Stimulated activated naive B cell treated with anti-CD40 and anti-IgM and Interleukin-4, amounts not matched to agents 10 μg/mL and 1 μg/mL and 100 μg/mL, for 72 hours (primary cell): ENCODE data around the gene PHACTR4.
"Not testable (repeated sequence)": the region's sequence is repeated elsewhere in the genome, so short reads cannot be mapped to it uniquely, and the experiment has no call there.

Source experiments
- ATAC-seq, 2 donors: fragments of 150-1000 bp; cut with Tn5 transposase; replicated peaks; 2 replicates each; pipeline ENCODE4 v1.10.0; 2021; ENCODE audit warnings: moderate library complexity in 1 of 2
- DNase-seq: peaks from one replicate; pipeline ENCODE4 v3.0.0; 2021
- H3K27ac Mint-ChIP-seq: one replicate; pipeline ENCODE4 v1.8.0; 2022; ENCODE audit warnings: mild to moderate bottlenecking, mixed read lengths
- H3K27me3 Mint-ChIP-seq, 2 donors: one replicate each; pipeline ENCODE4 v1.8.0; 2022; ENCODE audit warnings: mixed read lengths in 2 of 2
- H3K36me3 Mint-ChIP-seq, 2 donors: one replicate each; pipeline ENCODE4 v1.8.0; 2022; ENCODE audit warnings: mixed read lengths in 2 of 2, mild to moderate bottlenecking in 1 of 2
- H3K4me1 Mint-ChIP-seq, 2 donors: one replicate each; pipeline ENCODE4 v1.8.0; 2022; ENCODE audit warnings: mixed read lengths in 2 of 2, mild to moderate bottlenecking in 1 of 2
- H3K4me3 Mint-ChIP-seq, 2 donors: one replicate each; pipeline ENCODE4 v1.8.0; 2022; ENCODE audit warnings: mild to moderate bottlenecking in 2 of 2, mixed read lengths in 2 of 2, moderate library complexity in 1 of 2
- H3K9me3 Mint-ChIP-seq, 2 donors: one replicate each; pipeline ENCODE4 v1.8.0; 2022; ENCODE audit warnings: mixed read lengths in 2 of 2, mild to moderate bottlenecking in 1 of 2

The PHACTR4 gene

GRCh38 chr1:28383785-28384184 is 14.2 kb downstream of the PHACTR4 start:
- DNase-seq, H3K27ac Mint-ChIP-seq, H3K27me3 Mint-ChIP-seq, H3K9me3 Mint-ChIP-seq, ATAC-seq, H3K4me3 Mint-ChIP-seq: not testable (repeated sequence)
- Mint-ChIP-seq H3K4me1 (peaks cover 19 to 62% of the 10 kb centered on the region in 2 donors), H3K36me3 (peaks cover 22 to 27% of the 10 kb centered on the region in 2 donors)

GRCh38 chr1:28392027-28392652 is 22.6 kb downstream of the PHACTR4 start:
- Mint-ChIP-seq H3K4me1 (peaks cover 0 to 19% of the 10 kb centered on the region in 2 donors), H3K27me3 (no peaks in the 10 kb centered on the region), H3K4me3 (no peak overlapping the region), H3K27ac (no peak overlapping the region), H3K9me3 (no peaks in the 10 kb centered on the region), H3K36me3 (peaks cover 5 to 6% of the 10 kb centered on the region in 2 donors)
- ATAC-seq (no peak), DNase-seq (no peak)

- Mint-ChIP-seq H3K27ac (peak overlapping the region; percentile 37), H3K4me1 (peaks cover 0 to 12% of the 10 kb centered on the region in 2 donors), H3K36me3 (peaks cover 0 to 6% of the 10 kb centered on the region in 2 donors), H3K4me3 (no peak overlapping the region), H3K27me3 (no peaks in the 10 kb centered on the region), H3K9me3 (no peaks in the 10 kb centered on the region)
- DNase-seq (no peak), ATAC-seq (no peak)
Measured at GRCh38 chr1:28394136-28394535, 24.6 kb downstream of the PHACTR4 start.

DNA sequence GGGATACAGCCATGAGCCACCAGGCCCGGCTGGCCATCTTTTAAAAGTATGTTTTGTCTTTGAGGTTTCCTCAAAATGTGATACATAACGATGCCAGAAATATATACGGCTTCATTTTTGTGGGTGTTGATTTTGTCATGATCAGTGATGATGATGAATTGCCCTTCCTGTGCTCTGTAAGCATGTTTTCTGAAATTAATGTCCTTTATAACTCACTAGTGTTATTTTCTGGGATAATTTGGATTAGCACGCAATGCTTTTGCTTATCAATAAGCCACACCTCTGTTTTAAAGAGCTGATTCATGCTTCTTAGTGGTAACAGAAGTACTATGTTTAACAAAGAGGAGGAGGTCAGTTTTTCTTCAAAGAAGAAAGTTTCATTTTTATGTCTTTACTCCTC is 25.6 kb downstream of the PHACTR4 start:
- H3K4me1 Mint-ChIP-seq = peaks cover 4 to 11% of the 10 kb centered on the region in 2 donors
- no peaks in the 10 kb centered on the region for H3K9me3 Mint-ChIP-seq
- ATAC-seq (no peak), DNase-seq (no peak)
- peak overlapping the region; percentile 47 for H3K27ac Mint-ChIP-seq
- H3K4me3 Mint-ChIP-seq = no peak overlapping the region
- peaks cover 0 to 6% of the 10 kb centered on the region in 2 donors for H3K36me3 Mint-ChIP-seq
- no peaks in the 10 kb centered on the region for H3K27me3 Mint-ChIP-seq

DNA sequence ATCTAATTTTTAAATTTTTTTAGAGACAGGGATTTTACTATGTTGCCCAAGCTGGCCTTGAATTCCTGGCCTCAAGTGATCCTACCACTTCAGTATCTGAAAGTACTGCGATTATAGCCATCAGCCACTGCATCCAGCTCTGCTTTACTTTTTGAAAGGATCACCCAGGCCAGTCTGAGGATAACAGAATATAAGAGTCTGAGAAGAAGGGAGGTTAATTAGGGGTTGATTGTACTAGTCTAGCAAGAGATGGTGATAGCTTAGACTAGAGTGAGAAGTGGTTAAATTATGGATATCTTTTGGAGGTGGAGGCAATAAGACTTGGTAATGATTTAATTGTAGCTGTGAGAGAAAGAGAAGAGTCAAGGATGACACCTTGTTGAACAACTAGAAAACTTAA is 32.2 kb downstream of the PHACTR4 start:
- DNase-seq = no peak
- Mint-ChIP-seq H3K27ac (no peak overlapping the region), H3K9me3 (no peaks in the 10 kb centered on the region), H3K4me3 (no peak overlapping the region), H3K4me1 (peaks cover 8% of the 10 kb centered on the region in 2 donors), H3K27me3 (no peaks in the 10 kb centered on the region), H3K36me3 (no peaks in the 10 kb centered on the region)
- ATAC-seq = no peak

DNA sequence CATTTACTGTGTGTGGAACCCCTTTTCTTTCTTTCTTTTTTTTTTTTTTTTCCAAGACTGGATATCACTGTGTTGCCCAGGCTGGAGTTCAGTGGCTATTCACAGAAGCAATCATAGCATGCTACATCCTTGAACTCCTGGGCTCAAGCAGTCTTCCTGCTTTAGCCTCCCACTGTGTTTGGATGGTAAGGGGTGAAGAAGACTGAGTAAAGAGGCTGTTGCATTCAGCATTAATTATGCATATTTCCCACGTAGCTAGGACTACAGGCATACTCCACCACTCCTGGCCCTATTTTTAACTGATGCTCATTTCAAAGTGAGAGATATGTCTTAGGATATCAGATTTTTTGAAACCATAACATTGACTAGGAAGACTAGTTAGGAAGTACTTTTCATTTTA is 39.5 kb downstream of the PHACTR4 start:
- H3K27ac Mint-ChIP-seq = no peak overlapping the region
- H3K36me3 Mint-ChIP-seq = peaks cover 2 to 3% of the 10 kb centered on the region in 2 donors
- ATAC-seq (no peak), DNase-seq (no peak)
- no peaks in the 10 kb centered on the region for H3K27me3 Mint-ChIP-seq
- no peaks in the 10 kb centered on the region for H3K9me3 Mint-ChIP-seq
- peaks cover 3 to 10% of the 10 kb centered on the region in 2 donors for H3K4me1 Mint-ChIP-seq
- H3K4me3 Mint-ChIP-seq = no peak overlapping the region

DNA sequence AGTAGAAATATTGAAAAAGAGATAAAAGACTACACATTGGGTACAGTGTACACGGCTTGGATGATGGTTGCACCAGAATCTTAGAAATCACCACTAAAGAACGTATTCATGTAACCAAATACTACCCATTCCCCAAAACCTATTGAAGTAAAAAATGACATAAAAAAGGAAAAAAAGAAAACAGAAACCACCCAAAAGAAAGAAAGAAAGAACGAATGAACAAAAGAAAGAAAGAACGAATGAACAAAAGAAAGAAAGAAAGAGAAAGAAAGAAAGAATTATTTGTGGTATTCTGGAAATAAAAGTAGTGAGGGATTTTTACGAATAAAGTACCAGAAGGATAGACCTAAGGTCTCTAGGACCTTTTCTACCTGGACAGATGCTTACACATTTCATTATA is 42.1 kb downstream of the PHACTR4 start:
- peaks cover 8 to 21% of the 10 kb centered on the region in 2 donors for H3K4me1 Mint-ChIP-seq
- no peak for DNase-seq
- H3K9me3 Mint-ChIP-seq = no peaks in the 10 kb centered on the region
- no peak overlapping the region for H3K4me3 Mint-ChIP-seq
- no peak for ATAC-seq
- no peak overlapping the region for H3K27ac Mint-ChIP-seq
- no peaks in the 10 kb centered on the region for H3K27me3 Mint-ChIP-seq
- peaks cover 2 to 3% of the 10 kb centered on the region in 2 donors for H3K36me3 Mint-ChIP-seq

- peaks cover 2 to 3% of the 10 kb centered on the region in 2 donors for H3K36me3 Mint-ChIP-seq
- peaks cover 8 to 29% of the 10 kb centered on the region in 2 donors for H3K4me1 Mint-ChIP-seq
- no peaks in the 10 kb centered on the region for H3K27me3 Mint-ChIP-seq
- peak overlapping the region; percentile 14 for H3K27ac Mint-ChIP-seq
- H3K9me3 Mint-ChIP-seq = no peaks in the 10 kb centered on the region
- ATAC-seq = no peak
- no peak for DNase-seq
- no peak overlapping the region for H3K4me3 Mint-ChIP-seq
Measured at GRCh38 chr1:28412731-28413130, 43.2 kb downstream of the PHACTR4 start.

DNA sequence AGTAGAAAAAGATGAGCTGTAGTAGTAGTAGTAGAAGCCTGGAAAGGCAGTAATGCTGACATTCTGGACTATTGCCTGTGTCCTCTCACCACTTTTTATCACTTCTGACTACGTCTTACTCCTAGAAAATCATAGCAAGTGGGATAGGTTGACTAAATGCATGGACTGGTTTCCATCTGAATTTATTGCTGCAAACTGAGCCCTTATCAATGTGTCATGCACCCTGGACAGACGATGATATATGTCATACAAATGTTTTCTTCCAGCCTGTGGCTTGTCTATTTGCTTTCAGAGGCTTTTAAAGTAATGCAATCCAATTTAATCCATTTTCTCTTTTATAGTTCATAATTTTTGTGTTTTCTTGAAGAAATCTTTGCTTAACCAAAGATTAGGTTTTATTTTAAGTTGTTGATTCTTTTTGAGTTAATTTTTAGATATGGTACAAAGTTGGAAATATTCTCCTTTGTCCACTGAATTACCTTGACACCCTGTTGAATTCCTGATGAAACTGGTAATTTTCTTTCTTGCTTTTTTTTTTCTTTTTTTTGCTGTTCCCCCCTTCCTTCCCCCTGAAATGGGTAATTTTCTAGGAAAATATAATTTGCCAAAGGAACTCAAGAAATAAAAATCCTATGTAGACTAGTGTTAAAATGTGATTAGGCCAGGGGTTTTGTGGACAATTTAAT is 47.1 kb downstream of the PHACTR4 start:
- ATAC-seq (no peak), DNase-seq (no peak)
- Mint-ChIP-seq H3K36me3 (peaks cover 3 to 4% of the 10 kb centered on the region in 2 donors), H3K27ac (peak overlapping the region; percentile 0), H3K9me3 (no peaks in the 10 kb centered on the region), H3K4me3 (no peak overlapping the region), H3K27me3 (no peaks in the 10 kb centered on the region), H3K4me1 (peaks cover 8 to 25% of the 10 kb centered on the region in 2 donors)

- H3K9me3 Mint-ChIP-seq = no peaks in the 10 kb centered on the region
- H3K27ac Mint-ChIP-seq = no peak overlapping the region
- no peaks in the 10 kb centered on the region for H3K27me3 Mint-ChIP-seq
- peak overlapping the region in 1 of 2 donors; percentile 47 for H3K4me3 Mint-ChIP-seq
- peaks cover 8 to 25% of the 10 kb centered on the region in 2 donors for H3K4me1 Mint-ChIP-seq
- DNase-seq (no peak), ATAC-seq (peak; percentile 86 to 90)
- H3K36me3 Mint-ChIP-seq = peaks cover 3 to 4% of the 10 kb centered on the region in 2 donors
Measured at GRCh38 chr1:28417441-28417922, 47.9 kb downstream of the PHACTR4 start.

- peak overlapping the region; percentile 25 for H3K27ac Mint-ChIP-seq
- peak in 1 of 2 donors; percentile 4 for ATAC-seq
- H3K36me3 Mint-ChIP-seq = peaks cover 3 to 4% of the 10 kb centered on the region in 2 donors
- DNase-seq = no peak
- no peaks in the 10 kb centered on the region for H3K9me3 Mint-ChIP-seq
- H3K4me3 Mint-ChIP-seq = peak overlapping the region in 1 of 2 donors; percentile 47
- peaks cover 8 to 25% of the 10 kb centered on the region in 2 donors for H3K4me1 Mint-ChIP-seq
- no peaks in the 10 kb centered on the region for H3K27me3 Mint-ChIP-seq
Measured at GRCh38 chr1:28417926-28418637, 48.5 kb downstream of the PHACTR4 start.

GRCh38 chr1:28421744-28422143 is 52.2 kb downstream of the PHACTR4 start:
- H3K27ac Mint-ChIP-seq = no peak overlapping the region
- H3K36me3 Mint-ChIP-seq = peaks cover 9 to 11% of the 10 kb centered on the region in 2 donors
- no peak for DNase-seq
- peaks cover 6 to 18% of the 10 kb centered on the region in 2 donors for H3K4me1 Mint-ChIP-seq
- no peaks in the 10 kb centered on the region for H3K9me3 Mint-ChIP-seq
- ATAC-seq = no peak
- no peaks in the 10 kb centered on the region for H3K27me3 Mint-ChIP-seq
- no peak overlapping the region for H3K4me3 Mint-ChIP-seq

DNA sequence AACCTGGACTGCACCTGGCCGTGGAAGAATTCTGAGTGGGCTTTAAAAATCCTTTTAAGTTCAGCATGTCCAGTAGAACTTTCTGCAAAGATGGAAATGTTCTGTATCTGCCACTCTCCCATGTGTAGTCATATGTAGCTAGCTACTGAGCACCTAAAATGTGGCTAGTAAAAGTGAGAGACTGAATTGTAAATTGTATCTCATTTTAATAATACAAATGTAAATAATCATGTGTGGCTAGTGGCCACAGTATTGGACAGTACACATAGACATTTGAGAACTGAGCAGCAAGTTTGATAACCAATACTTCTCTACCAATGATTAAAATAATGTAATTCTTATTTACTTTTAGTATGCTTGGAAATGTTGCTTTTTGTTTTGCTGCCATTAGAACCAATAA is 57.3 kb downstream of the PHACTR4 start:
- Mint-ChIP-seq H3K4me3 (no peak overlapping the region), H3K4me1 (peaks cover 14 to 23% of the 10 kb centered on the region in 2 donors), H3K36me3 (peaks cover 7 to 8% of the 10 kb centered on the region in 2 donors), H3K27ac (no peak overlapping the region), H3K27me3 (no peaks in the 10 kb centered on the region), H3K9me3 (no peaks in the 10 kb centered on the region)
- DNase-seq (no peak), ATAC-seq (no peak)

DNA sequence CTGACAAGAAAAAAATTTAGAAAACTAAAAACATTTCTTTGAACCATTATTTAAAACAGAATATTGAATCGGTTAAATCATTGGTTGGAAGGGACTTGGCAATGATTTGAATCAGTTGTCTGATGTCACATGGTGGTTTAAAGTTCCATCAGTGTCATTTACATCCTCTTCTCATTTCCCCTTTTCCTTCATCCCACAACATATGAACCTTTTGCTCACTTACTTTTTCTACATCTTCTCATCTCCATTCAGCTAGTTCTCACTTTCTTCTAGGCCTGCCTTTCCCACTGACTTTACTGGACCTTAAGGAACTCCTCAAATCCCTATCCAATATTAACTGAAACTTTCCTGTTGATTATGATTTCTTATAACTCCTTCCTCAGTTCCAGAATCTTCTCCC is 58.5 kb downstream of the PHACTR4 start:
- Mint-ChIP-seq H3K36me3 (peaks cover 7 to 8% of the 10 kb centered on the region in 2 donors), H3K9me3 (no peaks in the 10 kb centered on the region), H3K4me3 (no peak overlapping the region), H3K27me3 (no peaks in the 10 kb centered on the region), H3K27ac (peak overlapping the region; percentile 1), H3K4me1 (peaks cover 14 to 23% of the 10 kb centered on the region in 2 donors)
- ATAC-seq = peak; percentile 88 to 93
- no peak for DNase-seq
